GM06990 (cell line): ENCODE data around the gene FYB1.

Experiments used
- DNase-seq: peaks from one replicate; pipeline ENCODE4 v3.0.0-alpha.2; 2011; ENCODE audit not compliant: insufficient read length; ENCODE audit errors: extremely low read depth
- H3K27me3 ChIP-seq: replicated peaks from 2 replicates; pipeline ENCODE4 v1.6.0; 2011; ENCODE audit warnings: low read length; ENCODE audit not compliant: control insufficient read depth, insufficient read depth
- H3K36me3 ChIP-seq: 2 replicates; pipeline ENCODE4 v1.5.1; 2011; ENCODE audit warnings: low read length; ENCODE audit not compliant: control insufficient read depth, insufficient read depth
- H3K4me3 ChIP-seq: replicated peaks from 2 replicates; pipeline ENCODE4 v1.5.1; 2011; ENCODE audit warnings: low read depth, mild to moderate bottlenecking, control low read depth, low read length
- CTCF ChIP-seq: IDR thresholded peaks from 2 replicates; pipeline ENCODE4 v1.5.1; 2011; ENCODE audit warnings: low read length, control low read depth, mild to moderate bottlenecking, inconsistent platforms; ENCODE audit not compliant: insufficient read depth, poor library complexity, severe bottlenecking

Gene FYB1

GRCh38 chr5:39107350-39107749, 112.0 kb downstream of the FYB1 start:
- TF ChIP-seq CTCF: no peak
- H3K27me3 ChIP-seq: no peaks in the 10 kb centered on the region
- no peak overlapping the region for H3K4me3 ChIP-seq
- DNase-seq: no peak
- H3K36me3 ChIP-seq: no peaks in the 10 kb centered on the region

DNA sequence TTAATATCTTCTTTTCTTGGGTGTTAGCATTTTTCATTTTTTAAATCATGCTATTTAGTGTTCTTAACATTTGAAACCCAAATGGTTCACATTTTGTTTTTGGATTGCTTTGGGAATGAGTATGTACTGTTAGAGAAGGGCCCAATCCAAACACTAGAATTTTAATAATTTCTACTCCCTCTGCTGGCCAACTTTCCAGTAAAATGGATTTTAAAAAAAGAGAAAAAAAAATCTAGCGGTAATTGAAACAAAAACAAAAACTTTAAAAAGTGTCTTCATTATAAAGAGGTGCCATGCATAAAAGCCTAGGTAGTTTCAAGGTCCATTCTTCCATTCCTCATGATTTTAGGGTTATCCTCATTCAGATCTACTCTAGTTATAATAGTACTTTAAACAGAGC, 113.0 kb downstream of the FYB1 start:
- Histone ChIP-seq H3K27me3 (no peaks in the 10 kb centered on the region), H3K36me3 (no peaks in the 10 kb centered on the region), H3K4me3 (no peak overlapping the region)
- no peak for DNase-seq
- peak; percentile 11 for TF ChIP-seq CTCF

GRCh38 chr5:39104221-39104620, 115.1 kb downstream of the FYB1 start:
- DNase-seq: no peak
- Histone ChIP-seq H3K4me3 (no peak overlapping the region), H3K36me3 (no peaks in the 10 kb centered on the region), H3K27me3 (no peaks in the 10 kb centered on the region)
- no peak for TF ChIP-seq CTCF

- TF ChIP-seq CTCF: no peak
- no peak for DNase-seq
- no peak overlapping the region for H3K4me3 ChIP-seq
- no peaks in the 10 kb centered on the region for H3K36me3 ChIP-seq
- no peaks in the 10 kb centered on the region for H3K27me3 ChIP-seq
These were observed 116.6 kb downstream of the FYB1 start for GRCh38 chr5:39102684-39103155.

DNA sequence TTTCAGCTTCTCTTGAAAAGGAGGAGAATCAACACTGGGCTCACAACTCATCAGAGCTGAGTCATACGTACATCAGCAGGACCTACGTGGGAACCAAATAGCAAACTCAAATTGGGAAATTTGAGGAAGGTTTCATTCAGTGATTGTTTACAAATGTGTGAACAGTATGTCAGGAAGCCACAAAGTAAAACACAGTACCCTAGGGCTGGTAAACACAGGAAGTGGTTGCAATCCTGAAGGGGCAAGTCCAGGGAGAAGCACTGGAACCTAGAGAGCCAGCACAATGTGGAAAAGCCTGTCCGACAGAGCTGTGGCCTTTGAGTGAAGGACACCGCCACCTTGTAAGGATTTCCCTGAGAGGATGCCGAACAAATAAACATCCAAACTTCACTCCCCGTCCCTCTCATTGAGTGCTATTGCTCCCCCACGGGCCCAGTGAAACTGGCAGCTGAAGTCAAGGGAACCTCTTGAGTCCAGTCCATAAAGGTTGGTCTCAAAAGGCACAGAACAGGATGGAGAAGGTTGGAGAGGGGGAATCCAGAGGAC, 118.4 kb downstream of the FYB1 start:
- DNase-seq: no peak
- Histone ChIP-seq H3K4me3 (no peak overlapping the region), H3K36me3 (no peaks in the 10 kb centered on the region), H3K27me3 (no peaks in the 10 kb centered on the region)
- TF ChIP-seq CTCF: no peak

GRCh38 chr5:39100301-39100850, 119.0 kb downstream of the FYB1 start:
- no peak for TF ChIP-seq CTCF
- Histone ChIP-seq H3K36me3 (no peaks in the 10 kb centered on the region), H3K4me3 (no peak overlapping the region), H3K27me3 (no peaks in the 10 kb centered on the region)
- no peak for DNase-seq
